HG03457 (cell line): ENCODE results near the gene ITPKA.

Experiments used
- ATAC-seq: cut with Tn5 transposase; IDR thresholded peaks from one replicate; pipeline ENCODE4 v1.9.1; 2021; ENCODE audit warnings: moderate number of reproducible peaks; ENCODE audit not compliant: unreplicated experiment

The ITPKA gene

DNA sequence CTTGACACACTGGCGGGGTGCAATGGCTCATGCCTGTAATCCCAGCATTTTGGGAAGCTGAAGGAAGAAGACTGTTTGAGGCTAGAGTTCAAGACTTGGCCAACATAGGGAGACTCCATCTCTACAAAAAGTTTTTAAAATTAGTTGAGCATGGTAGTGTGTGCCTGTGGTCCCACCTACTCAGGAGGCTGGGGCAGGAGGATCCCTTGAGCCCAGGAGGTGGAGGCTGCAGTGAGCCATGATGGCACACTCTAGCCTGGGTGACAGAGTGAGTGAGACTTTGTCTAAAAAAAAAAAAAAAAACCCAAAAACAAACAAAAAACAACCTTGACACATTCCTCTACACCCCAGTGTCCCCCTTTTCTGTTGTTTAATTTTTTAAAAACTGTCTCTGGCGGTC lies 4.0 kb upstream of the ITPKA start:
- no peak for ATAC-seq

DNA sequence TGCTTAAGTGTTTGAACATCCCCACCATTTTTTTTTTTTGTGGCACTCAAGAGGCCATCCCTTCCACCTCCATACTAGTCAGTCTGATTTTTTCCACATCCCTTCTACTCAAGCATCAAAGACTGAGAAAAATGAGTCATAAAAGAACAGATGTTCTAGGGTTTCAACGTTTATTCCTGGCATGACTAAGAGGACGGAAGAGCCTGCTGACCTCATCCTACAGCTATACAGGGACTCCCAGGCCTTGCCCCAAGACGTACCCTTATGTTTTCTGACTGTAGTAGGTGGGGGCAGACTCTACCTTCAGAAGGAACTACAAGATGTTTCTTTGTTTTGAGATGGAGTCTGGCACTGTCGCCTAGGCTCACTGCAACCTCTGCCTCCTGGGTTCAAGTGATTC lies 3.3 kb upstream of the ITPKA start:
- no peak for ATAC-seq

DNA sequence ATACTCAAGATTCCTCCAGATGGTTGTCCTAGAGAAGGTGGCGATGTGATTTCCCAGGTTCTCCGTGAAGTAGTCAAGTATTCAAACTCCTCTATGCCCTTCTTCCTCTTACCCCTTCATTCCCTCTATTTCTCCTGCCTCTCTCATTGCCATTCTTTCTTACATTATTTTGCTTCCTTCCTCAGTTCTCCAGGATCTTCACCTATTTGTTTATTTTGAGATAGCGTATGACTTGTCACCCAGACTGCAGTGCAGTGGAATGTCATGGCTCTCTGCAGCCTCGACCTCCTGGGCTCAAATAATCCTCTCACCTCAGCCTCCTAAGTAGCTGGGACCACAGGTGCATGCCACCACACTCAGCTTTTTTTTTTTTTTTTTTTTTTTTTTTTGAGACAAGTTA lies 1.8 kb upstream of the ITPKA start:
- no peak for ATAC-seq

DNA sequence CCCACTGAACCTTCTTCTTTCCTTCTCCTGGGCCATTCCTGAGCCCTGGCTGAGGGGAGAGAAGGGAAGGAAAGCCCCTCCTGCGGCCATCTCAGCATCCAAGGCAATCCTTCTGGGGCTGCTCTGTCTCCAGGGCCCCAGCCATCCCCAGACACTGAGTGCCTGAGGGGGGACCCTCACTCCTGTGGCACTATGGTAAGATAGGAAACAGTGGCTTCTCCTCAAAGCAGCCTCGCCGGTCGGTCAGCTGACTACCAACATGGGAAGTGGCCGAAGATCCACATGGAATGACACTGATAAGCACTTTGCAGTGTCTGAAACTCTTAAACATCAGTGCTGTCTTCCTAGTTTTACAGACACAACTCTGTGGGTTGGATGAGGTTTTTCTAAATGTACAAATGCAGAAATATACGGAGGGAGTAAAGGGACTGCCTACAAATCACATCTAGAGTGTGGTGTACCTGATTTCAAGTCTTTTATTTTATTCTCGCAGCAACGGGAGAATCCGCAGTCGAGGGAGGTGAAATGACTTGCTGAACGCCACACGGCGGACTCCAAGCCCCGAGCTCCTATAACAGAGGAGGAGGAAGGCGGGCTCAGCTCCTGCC lies 973 bp upstream of the ITPKA start:
- ATAC-seq: no peak

DNA sequence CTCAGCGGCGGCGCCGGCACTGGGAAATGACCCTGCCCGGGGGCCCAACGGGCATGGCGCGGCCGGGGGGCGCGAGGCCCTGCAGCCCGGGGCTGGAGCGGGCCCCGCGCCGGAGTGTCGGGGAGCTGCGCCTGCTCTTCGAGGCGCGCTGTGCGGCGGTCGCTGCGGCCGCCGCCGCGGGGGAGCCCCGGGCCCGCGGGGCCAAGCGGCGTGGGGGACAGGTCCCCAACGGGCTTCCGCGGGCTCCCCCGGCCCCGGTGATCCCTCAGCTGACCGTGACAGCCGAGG lies 172 bp downstream of the ITPKA start:
- peak; percentile 11 for ATAC-seq

DNA sequence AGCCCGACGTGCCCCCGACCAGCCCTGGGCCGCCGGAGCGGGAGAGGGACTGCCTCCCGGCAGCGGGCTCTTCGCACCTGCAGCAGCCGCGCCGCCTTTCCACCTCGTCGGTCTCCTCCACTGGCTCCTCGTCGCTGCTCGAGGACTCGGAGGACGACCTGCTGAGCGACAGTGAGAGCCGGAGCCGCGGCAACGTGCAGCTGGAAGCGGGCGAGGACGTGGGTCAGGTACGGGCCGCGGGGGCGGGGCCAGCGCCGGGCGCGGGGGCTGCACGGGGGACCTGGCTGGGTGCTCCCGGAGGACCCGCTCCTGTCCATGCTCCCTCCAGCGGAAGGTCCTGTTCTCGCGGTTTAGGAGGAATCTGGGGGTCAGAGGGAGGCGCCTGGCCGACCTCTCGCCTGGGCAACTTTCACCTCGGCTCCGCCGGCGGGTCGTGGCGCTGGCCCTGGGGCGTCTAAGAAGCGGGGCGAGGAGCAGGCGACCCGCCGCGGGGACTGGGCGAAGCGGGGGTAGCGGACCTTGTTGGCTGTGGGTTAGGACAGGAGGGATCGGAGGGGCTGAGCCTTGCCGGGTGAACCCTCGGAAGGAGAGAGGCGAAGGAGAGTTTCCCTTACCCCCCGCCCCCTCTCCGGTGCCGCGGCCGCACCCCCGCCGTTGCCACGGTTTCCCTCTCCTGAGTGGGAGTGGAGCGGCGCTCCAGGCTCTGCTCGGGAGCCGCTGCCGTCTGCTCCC lies 682 bp downstream of the ITPKA start:
- peak; percentile 16 for ATAC-seq

DNA sequence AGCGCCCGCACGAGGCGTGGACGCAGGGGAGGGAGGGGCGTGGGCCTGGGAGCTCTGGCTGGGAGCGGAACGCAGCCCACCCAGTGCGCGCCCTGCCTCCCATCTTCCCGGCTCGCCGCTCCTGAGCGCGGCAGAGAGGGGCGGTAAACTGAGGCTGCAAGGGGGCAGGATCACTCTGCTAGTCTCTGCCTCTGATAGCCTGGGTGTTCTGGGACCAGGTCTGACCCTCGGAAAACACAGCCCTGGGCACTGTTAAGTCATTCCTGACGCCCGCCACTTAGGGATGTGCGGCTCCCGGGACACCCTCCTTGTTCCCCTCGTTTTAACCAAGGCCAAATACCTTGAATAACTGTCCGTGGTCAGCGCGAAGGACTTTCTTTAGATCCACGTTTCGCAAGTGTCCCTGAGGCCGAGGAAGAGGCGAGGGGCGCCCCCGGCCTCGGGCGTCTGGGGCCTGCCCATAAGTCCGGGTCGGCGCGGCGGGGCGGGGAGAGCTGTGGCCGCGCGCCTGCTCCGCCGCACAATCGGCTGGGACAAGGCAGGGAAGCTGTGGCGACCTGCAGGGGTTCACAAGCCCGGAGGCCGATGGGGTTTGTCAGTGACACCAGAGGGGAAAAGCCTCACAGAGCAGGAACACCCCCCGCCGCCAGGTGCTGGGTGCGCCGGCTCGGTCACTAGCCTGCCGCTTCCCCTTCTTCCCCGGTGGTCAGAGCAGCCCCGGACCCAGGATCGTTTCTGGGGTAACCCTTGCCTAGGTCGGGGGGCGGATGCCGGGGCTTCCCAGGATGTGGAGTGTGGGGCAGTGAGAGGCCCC lies 1.5 kb downstream of the ITPKA start:
- no peak for ATAC-seq

DNA sequence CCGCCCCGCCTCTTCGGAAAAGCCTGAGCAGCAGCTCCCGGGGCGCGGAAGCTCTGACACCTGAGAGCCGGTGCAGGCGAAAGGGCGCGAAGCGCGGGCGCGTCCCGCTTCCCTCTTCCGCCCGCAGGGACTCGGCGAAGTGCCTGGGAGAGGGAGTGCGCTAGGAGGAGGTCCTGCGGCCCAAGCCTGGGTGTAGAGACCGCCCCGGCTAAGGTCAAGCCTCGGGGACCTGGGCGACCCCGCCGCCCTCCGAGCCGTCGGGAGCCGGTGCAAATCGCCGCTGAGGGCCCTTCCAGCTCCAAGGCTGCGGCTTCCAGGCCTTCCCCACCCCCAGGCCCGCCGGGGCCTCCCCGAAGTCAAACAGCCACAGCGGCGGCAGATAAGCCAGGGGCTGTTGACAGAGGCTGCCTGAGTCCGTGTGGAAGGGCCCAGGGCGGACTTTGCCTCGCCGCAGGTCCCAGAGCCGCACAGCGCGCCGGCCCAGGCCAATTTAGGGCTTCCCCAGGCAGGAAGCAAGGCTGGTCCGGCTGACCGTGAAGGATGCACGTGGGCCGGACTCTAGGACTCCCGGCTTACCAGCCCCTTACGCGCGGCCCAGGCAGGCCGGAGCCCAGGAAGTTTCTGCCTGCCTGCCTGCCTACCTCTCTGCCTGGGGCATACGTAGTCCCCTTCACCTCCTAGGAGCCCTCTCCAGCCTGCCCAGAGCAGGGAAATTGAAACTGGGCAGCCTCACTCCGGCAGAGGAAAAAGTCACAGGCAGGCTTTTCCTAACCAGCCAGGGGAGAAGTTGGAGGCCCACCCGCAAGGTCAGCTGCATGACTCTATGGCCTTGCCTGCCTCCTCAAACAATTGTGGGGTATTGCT lies 2.3 kb downstream of the ITPKA start:
- no peak for ATAC-seq

DNA sequence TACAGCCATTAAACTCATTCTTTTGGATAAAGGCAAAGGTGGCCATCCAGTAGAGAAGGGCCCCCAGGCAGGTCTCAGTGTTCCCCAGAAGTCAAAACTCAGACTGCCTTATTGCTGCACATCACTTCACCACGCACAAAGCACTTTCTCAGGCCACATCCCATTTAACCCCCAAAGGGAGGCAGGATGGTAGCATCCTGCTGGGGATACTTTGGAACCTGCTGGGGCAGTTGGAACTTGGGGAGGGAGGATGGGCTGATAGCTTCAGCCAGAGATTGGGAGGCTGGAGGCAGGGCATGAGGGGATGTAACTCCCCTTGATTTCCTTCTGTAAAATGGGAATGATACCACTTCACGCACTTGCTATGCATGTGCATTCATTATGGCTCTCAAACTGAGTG lies 5.0 kb downstream of the ITPKA start:
- no peak for ATAC-seq

DNA sequence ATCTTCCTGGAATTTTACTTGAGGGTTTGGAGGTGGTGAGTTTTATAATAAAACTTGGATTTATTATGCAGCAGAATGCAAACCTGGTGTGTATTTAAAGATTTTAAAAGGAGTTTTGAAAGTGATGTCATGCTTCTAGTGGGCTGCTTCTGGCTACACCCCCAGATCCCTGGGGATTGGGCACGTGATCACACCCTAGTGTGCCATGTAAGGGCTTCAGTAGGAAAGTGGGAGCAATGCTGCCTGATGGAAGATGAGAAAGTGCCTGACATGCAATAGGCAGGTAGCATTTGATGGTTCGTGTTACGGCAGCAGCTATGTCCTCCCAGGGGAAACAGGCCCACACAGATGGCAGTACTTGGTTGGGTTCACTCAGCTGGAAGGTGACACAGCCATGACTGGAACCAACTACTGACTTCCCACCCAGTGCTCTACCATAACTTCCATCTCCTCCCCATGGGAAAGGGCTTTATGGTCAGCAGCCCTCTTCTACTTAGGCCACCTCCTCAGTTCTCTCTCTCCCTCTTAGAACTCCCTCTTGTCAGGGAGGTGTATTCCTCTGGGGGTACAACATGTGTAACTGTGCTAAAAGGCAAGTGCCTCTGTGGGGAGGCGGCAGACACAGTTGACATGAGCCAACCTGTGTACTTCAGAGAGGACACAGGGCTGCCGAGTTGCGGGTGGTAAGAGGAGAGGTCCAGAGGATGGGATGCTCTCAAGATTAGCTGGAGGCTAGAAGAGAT lies 5.6 kb downstream of the ITPKA start:
- ATAC-seq: no peak

DNA sequence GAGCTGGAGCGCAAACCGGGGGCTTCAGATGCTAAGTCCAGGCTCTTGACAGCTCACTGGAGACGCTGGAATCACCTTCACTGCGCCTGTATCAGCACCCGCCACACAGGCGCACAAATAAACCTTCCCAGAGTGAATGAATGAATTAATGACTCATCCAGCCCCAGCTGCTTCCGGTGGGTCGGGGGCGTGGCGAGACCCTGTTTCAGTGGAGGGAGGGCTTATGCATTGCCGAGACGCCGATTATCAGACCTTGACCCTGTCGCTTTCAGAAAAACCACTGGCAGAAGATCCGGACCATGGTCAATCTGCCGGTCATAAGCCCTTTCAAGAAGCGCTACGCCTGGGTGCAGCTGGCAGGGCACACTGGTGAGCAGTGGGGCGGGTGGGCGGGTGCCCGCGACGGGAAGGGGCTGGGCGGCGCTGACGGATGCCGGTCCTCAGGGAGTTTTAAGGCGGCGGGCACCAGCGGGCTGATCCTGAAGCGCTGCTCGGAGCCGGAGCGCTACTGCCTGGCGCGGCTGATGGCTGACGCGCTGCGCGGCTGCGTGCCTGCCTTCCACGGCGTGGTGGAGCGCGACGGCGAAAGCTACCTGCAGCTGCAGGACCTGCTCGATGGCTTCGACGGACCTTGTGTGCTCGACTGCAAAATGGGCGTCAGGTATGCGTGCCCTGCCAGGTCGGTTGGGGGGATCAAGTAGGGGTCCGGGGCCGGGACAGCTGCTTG lies 7.7 kb downstream of the ITPKA start:
- no peak for ATAC-seq

DNA sequence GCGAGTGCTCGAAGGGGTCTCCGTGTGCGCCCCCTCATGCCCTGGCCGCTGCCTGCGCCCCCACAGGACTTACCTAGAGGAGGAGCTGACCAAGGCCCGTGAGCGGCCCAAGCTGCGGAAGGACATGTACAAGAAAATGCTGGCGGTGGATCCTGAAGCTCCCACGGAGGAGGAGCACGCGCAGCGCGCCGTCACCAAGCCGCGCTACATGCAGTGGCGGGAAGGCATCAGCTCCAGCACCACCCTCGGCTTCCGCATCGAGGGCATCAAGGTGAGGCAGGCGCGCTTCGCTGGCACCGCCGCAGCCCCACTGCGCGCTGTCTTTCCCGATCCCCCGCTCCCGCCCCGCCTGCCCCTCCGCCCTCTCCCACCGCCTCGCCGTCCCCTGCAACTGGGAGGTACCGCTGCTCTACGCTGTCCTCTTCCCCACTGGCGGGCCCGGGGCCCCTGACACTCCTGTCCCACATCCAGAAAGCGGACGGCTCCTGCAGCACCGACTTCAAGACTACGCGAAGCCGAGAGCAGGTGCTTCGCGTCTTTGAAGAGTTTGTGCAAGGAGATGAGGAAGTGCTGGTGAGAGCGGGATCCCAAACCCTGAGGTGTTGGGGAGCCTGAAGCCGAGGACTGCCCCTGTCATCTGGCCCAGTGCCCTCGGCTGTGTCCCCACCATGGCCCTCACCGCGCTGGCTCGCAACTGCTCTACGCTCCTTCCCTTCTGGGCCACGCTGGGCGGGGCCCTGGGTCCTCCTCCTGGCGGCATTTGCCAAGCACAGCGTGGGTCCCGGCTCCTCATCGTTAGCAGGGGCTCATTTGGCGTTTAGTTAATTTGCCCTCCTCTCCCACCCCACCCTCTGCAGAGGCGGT lies 8.5 kb downstream of the ITPKA start:
- no peak for ATAC-seq

DNA sequence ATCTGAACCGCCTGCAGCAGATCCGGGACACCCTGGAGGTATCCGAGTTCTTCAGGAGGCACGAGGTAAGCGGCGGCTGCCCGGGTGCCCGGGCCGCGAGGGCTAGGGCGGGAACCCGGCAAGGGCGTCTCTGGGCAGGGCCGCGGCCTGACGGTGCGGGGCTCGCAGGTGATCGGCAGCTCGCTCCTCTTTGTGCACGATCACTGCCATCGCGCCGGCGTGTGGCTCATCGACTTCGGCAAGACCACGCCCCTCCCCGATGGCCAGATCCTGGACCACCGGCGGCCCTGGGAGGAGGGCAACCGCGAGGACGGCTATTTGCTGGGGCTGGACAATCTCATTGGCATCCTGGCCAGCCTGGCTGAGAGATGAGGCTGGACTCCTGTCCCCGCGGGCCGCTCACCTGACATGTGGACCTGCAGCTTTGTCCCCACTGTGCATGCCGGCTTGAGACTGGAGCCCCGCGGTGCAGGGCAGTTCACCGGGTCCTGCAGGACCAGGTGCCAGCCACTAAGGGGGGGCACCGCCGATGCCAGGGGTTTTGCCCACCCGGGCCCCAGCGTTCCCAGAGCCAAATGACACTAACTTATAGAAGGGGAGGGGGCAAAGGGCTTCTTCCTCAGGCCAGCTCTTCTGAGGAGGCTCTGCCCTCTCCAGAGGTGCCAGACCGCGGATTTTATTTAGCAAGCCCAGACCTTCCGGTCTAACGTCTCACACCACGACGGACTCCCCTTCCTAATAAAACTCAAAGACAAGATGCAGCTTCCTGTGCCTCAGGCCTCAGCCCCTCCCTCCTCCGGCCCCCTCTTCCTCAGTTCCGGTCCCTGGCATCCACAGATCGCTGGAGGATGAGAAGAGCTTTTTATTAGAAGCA lies 9.4 kb downstream of the ITPKA start:
- ATAC-seq: no peak

DNA sequence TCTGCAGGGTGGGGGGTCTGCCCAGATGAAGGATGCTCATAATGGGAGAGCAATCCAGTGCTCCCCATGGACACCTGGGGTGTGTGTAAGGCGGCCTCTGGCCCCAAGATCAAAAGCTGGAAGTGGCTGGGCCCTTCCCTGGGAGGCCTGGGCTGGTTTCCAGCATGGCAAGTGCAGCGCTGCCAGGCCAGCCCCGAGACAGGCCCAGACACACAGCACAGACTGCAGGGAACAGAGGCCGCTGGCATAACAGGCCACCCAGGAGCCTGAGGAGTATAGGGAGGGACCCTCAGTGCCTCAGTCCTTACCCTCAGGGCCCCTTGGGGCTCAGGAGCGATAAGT lies 10.0 kb downstream of the ITPKA start:
- ATAC-seq: no peak

DNA sequence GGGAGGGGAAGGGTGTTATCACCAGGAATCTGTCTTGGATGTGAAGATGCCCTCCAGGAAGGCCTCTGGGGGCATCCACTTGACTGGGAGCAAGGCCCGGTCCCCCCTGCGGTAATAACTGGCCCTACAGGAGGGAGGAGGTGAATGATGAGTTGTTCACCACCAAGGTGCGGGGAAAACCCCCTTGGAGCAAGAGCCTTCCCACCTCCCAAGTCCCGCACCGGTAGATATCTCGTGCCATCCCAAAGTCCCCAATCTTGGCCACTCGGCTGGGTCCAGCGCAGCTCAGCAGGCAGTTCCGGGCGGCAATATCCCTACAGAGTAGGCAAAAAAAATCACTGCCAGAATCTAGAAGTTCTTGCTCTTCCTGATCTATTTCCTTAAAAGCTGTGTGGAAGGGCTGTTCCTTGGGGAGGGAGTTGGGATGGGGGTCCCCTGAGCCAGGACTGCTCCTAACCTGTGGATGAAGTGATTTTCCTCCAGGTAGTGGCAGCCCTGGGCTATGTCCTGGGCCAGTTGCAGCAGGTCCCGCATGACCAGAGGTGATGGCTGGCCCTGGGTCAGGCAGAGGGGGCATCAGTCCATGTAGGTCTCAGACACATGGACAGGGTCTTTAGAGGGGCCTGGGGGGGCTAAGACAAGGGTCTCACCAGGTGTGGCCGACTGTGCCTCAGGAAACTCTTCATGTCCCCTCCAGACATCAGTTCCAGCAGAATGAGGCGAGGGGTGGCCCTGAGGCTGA lies 11.2 kb downstream of the ITPKA start:
- no peak for ATAC-seq

DNA sequence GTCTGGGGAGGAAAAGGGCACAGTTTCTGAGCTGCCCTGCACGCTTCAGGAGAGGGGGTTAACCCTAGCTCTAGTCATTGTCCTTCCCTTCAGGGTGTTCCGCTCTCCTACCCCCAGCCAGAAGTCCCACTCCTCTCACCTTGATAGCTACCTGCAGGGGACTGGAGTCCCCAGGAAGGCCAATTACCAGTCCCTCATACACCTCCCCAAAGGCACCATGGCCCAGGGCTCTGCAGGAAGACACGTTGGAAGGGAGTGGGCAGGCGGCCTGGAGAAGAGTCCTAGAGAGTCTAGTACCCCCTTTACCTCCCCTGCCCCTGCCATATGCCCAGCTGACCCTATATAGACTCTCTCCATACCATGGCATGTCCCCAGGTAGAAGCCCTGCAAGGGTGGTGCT lies 12.1 kb downstream of the ITPKA start:
- ATAC-seq: no peak

DNA sequence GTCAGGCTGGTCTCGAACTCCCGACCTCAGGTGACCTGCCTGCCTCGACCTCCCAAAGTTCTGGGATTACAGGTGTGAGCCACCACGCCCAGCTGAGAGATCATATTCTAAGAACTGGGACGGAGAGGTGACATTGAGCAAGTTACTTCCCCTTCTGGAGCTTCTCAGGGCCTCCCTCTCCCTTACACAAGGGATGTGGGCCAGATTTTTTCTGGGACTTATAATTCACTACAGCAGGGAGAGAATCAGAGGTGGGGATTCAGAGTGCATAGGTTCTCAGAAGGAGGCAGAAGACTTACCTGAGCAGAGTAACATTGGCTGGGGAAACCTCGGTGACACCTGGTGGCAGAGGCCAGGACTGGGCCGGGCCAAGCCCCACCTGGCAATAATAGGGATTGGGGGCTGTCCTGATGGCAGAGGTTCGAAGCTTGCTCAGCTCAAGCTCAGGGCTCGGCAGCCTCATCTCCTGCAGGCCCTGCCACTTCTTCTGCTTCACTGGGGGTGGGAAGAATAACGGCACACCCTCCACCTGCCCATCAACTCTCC lies 13.2 kb downstream of the ITPKA start:
- ATAC-seq: no peak
